Keratinocyte (primary cell): Measurements from ENCODE around the gene SLC1A5. TPM values are rescaled to one million over a fixed set of nuclear protein-coding genes. Genes with fewer than 3 reads are reported as not detected.

Experiments used
- DNase-seq: peaks from one replicate; pipeline ENCODE4 v3.0.0-alpha.2; 2011; ENCODE audit warnings: low read depth, missing footprints, low spot score
- FAIRE-seq: peaks from 2 replicates; lab custom pipeline; 2011; peaks lifted over from hg19 to GRCh38; lab: Jason Lieb, UNC
- H2AFZ ChIP-seq: 2 replicates; pipeline ENCODE4 v1.6.0; 2012; ENCODE audit warnings: low read length, control low read depth, inconsistent platforms; ENCODE audit not compliant: control insufficient read depth
- H3K27ac ChIP-seq: 2 replicates; pipeline ENCODE4 v1.5.1; 2011; ENCODE audit warnings: low read length; ENCODE audit not compliant: control insufficient read depth, insufficient read depth
- H3K27me3 ChIP-seq: 3 replicates; pipeline ENCODE4 v1.6.0; 2011; ENCODE audit warnings: low read length; ENCODE audit not compliant: control insufficient read depth, insufficient read depth; ENCODE audit errors: extremely low read depth
- H3K36me3 ChIP-seq, 2 experiments: 2 replicates in 1 of 2; 3 replicates in 1 of 2; pipeline ENCODE4 v1.5.1; 2011; ENCODE audit warnings: low read length in 2 of 2, mild to moderate bottlenecking in 1 of 2; ENCODE audit not compliant: control insufficient read depth in 2 of 2, insufficient read depth in 2 of 2; ENCODE audit errors: extremely low read depth in 1 of 2
- H3K4me1 ChIP-seq: 3 replicates; pipeline ENCODE4 v1.5.1; 2011; ENCODE audit warnings: low read length; ENCODE audit not compliant: control insufficient read depth, insufficient read depth; ENCODE audit errors: extremely low read depth
- H3K4me2 ChIP-seq: 3 replicates; pipeline ENCODE4 v1.6.0; 2011; ENCODE audit warnings: low read depth, low read length; ENCODE audit not compliant: control insufficient read depth, insufficient read depth; ENCODE audit errors: extremely low read depth
- H3K4me3 ChIP-seq, 3 experiments: fragments of 200-600 bp in 1 of 3; sonication (generic) in 1 of 3; 2 replicates in 2 of 3; 3 replicates in 1 of 3; pipeline ENCODE4 v1.5.1; 2011 to 2016; ENCODE audit warnings: low read length in 3 of 3, mild to moderate bottlenecking in 3 of 3, control low read depth in 2 of 3, inconsistent platforms in 1 of 3, low read depth in 1 of 3, mixed read lengths in 1 of 3, mixed run types in 1 of 3, moderate library complexity in 1 of 3; ENCODE audit not compliant: control insufficient read depth in 2 of 3, insufficient read depth in 2 of 3; ENCODE audit errors: extremely low read depth in 1 of 3
- H3K79me2 ChIP-seq: 2 replicates; pipeline ENCODE4 v1.6.0; 2012; ENCODE audit warnings: low read length; ENCODE audit not compliant: control insufficient read depth, insufficient read depth
- H3K9ac ChIP-seq: 3 replicates; pipeline ENCODE4 v1.6.0; 2011; ENCODE audit warnings: low read length; ENCODE audit not compliant: control insufficient read depth, insufficient read depth; ENCODE audit errors: extremely low read depth
- H3K9me1 ChIP-seq: 3 replicates; pipeline ENCODE4 v1.6.0; 2011; ENCODE audit warnings: low read length; ENCODE audit not compliant: control insufficient read depth, insufficient read depth; ENCODE audit errors: extremely low read depth
- H3K9me3 ChIP-seq: 2 replicates; pipeline ENCODE4 v1.5.1; 2012; ENCODE audit warnings: low read depth, low read length; ENCODE audit not compliant: control insufficient read depth
- H4K20me1 ChIP-seq: 3 replicates; pipeline ENCODE4 v1.6.0; 2011; ENCODE audit warnings: low read length; ENCODE audit not compliant: control insufficient read depth, insufficient read depth; ENCODE audit errors: extremely low read depth
- EZH2 ChIP-seq: IDR thresholded peaks from one replicate; pipeline ENCODE4 v1.6.1; 2012; ENCODE audit warnings: inconsistent platforms, mild to moderate bottlenecking, low read length, moderate library complexity
- dilution Hi-C: fragments of 300-500 bp; cut with MboI; formaldehyde crosslinking; loops from one replicate; pipeline ENCODE4 v1.7.0; 2020; ENCODE audit warnings: low sequenced_read_pairs; ENCODE audit not compliant: extremely low pct_ligation_motif_present
- polyA plus RNA-seq, 5 experiments: library from polyadenylated mRNA; depleted of rRNA in 3 of 5; stranded (reverse) in 3 of 5; stranded (forward) in 1 of 5; unstranded in 1 of 5; fragments of >200 nt; gene quantifications; 1 replicate in 1 of 5; 2 replicates in 3 of 5; 3 replicates in 1 of 5; pipeline versions ENCODE4 v1.2.1 to v1.2.3, GENCODE V29; 2011 to 2012; ENCODE audit warnings: missing spikeins in 2 of 5, low read depth in 1 of 5, low replicate concordance in 1 of 5
- TF ChIP-seq, protein P1 (sequence below), 3 experiments: IDR thresholded peaks in 1 of 3; conservative IDR thresholded peaks in 1 of 3; optimal IDR thresholded peaks in 1 of 3; 2 replicates in 2 of 3; 3 replicates in 1 of 3; pipeline versions ENCODE3 to v1.5.1; 2011; ENCODE audit warnings: low read length in 3 of 3, mild to moderate bottlenecking in 3 of 3, moderate library complexity in 2 of 3, control low read depth in 1 of 3, inconsistent platforms in 1 of 3; ENCODE audit not compliant: insufficient read depth in 2 of 3; ENCODE audit errors: extremely low read depth in 1 of 3

SLC1A5 gene
- polyA plus RNA-seq, 1 donor (not counting 4 experiments of a cell fraction or from before 2014, with no cell fraction given), result 90.4 TPM

DNA sequence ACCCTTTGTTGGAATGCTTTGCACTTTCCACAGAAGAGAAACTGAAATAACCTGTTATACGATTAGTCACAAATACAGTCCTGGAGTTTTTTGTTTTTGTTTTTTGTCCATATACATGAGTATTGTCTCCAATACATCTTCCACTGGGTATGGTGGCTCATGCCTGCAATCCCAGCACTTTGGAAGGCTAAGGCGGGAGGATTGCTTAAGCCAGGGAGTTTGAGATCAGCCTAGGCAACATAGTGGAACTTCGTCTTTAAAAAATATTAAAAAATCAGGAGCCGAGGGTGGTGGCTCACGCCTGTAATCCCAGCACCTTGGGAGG, 37.3 kb upstream of the SLC1A5 start:
- dilution Hi-C loops, result no loop called here
- H3K79me2 ChIP-seq, result no peaks in the 10 kb centered on the region
- H3K27me3 ChIP-seq, result no peaks in the 10 kb centered on the region
- no peaks in the 10 kb centered on the region for H3K9me1 ChIP-seq
- no peaks in the 10 kb centered on the region for H4K20me1 ChIP-seq
- FAIRE-seq, result no peak
- H3K4me2 ChIP-seq, result peak overlapping the region; percentile 1
- no peak overlapping the region for H2AFZ ChIP-seq
- H3K4me1 ChIP-seq, result peaks cover 22% of the 10 kb centered on the region
- H3K27ac ChIP-seq, result no peak overlapping the region
- H3K36me3 ChIP-seq, result no peaks in the 10 kb centered on the region
- H3K9me3 ChIP-seq, result no peaks in the 10 kb centered on the region
- TF ChIP-seq, protein P1, sequence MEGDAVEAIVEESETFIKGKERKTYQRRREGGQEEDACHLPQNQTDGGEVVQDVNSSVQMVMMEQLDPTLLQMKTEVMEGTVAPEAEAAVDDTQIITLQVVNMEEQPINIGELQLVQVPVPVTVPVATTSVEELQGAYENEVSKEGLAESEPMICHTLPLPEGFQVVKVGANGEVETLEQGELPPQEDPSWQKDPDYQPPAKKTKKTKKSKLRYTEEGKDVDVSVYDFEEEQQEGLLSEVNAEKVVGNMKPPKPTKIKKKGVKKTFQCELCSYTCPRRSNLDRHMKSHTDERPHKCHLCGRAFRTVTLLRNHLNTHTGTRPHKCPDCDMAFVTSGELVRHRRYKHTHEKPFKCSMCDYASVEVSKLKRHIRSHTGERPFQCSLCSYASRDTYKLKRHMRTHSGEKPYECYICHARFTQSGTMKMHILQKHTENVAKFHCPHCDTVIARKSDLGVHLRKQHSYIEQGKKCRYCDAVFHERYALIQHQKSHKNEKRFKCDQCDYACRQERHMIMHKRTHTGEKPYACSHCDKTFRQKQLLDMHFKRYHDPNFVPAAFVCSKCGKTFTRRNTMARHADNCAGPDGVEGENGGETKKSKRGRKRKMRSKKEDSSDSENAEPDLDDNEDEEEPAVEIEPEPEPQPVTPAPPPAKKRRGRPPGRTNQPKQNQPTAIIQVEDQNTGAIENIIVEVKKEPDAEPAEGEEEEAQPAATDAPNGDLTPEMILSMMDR (optimal IDR thresholded peaks at IDR 0.05 in 1 of 3, IDR thresholded peaks at IDR 0.05 in 1 of 3, conservative IDR thresholded peaks at IDR 0.05 in 1 of 3; ENCODE audit: extremely low read depth in 1 of 3, insufficient read depth in 2 of 3, low read length in 3 of 3), result no peak
- no peak for TF ChIP-seq EZH2
- no peak for DNase-seq
- H3K9ac ChIP-seq, result no peak overlapping the region
- no peak overlapping the region for H3K4me3 ChIP-seq

DNA sequence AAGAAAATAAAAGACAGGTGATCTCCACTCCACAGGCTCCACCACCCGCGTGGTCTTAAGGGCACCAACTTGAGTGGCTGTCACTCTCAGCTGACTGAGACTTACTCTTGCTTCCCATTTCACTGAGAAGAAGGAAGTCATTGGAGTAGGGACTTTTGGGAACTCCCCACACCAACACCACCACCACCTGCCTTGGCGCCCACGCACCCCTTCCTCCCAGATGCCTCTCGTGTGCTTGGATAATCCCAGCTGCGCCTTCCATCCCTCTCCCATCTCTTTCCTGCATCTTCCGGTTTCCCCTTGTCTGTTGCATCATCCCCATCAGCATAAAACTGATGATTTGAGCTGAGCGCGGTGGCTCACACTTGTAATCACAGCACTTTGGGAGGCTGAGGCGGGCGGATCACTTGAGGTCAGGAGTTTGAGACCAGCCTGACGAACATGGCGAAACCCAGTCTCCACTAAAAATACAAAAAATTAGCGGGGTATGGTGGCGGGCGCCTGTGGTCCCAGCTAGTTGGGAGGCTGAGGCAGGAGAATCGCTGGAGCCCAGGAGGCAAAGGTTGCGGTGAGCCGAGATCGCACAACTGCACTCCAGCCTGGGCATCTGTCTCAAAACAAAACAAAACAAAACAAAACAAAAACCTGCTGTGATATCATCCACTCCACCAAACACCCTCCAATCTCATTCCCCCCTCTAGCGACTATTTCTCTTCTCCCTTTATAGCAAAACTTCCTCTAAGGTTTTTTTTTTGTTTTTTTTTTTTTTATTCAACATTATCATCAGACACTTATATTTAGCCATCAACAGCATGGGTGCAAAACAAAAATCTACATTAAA, 36.7 kb upstream of the SLC1A5 start:
- no peak for FAIRE-seq
- TF ChIP-seq, protein P1 (optimal IDR thresholded peaks at IDR 0.05 in 1 of 3, IDR thresholded peaks at IDR 0.05 in 1 of 3, conservative IDR thresholded peaks at IDR 0.05 in 1 of 3; ENCODE audit: extremely low read depth in 1 of 3, insufficient read depth in 2 of 3, low read length in 3 of 3), result no peak
- no peak for TF ChIP-seq EZH2
- dilution Hi-C loops, result no loop called here
- Histone ChIP-seq H3K4me3 (no peak overlapping the region), H3K4me2 (no peak overlapping the region), H3K9ac (no peak overlapping the region), H3K9me1 (no peaks in the 10 kb centered on the region), H3K9me3 (no peaks in the 10 kb centered on the region), H3K36me3 (no peaks in the 10 kb centered on the region), H3K27ac (no peak overlapping the region), H3K27me3 (no peaks in the 10 kb centered on the region), H4K20me1 (no peaks in the 10 kb centered on the region), H2AFZ (no peak overlapping the region), H3K4me1 (peaks cover 25% of the 10 kb centered on the region), H3K79me2 (no peaks in the 10 kb centered on the region)
- DNase-seq, result no peak
